SU-DHL-6 (cell line): ENCODE results near the gene OTOA.

Experiments
- H2AFZ ChIP-seq: fragments of 200-600 bp; sonication (generic); 2 replicates; pipeline ENCODE4 v1.6.1; 2014; ENCODE audit warnings: low read depth, mild to moderate bottlenecking, moderate library complexity, mixed read lengths, antibody characterized with exemption, low read length; ENCODE audit not compliant: severe bottlenecking
- H3F3A ChIP-seq: fragments of 200-600 bp; shearing (Covaris generic); 2 replicates; pipeline ENCODE4 v1.6.0; 2016; ENCODE audit warnings: antibody characterized with exemption, mild to moderate bottlenecking; ENCODE audit not compliant: insufficient read depth
- H3K27ac ChIP-seq: fragments of 200-600 bp; sonication (generic); 2 replicates; pipeline ENCODE4 v1.5.1; 2016; ENCODE audit warnings: low read depth, mild to moderate bottlenecking, low read length, moderate library complexity, mixed read lengths
- H3K27me3 ChIP-seq: fragments of 200-600 bp; sonication (generic), shearing (Covaris generic); 2 replicates; pipeline ENCODE4 v1.6.0; 2014; ENCODE audit warnings: mild to moderate bottlenecking, low read length
- H3K36me3 ChIP-seq: fragments of 200-600 bp; sonication (generic); 2 replicates; pipeline ENCODE4 v1.6.1; 2014; ENCODE audit warnings: mild to moderate bottlenecking, low read length, mixed read lengths
- H3K4me2 ChIP-seq: fragments of 300-600, 200-600 bp; shearing (Covaris generic), sonication (generic); 2 replicates; pipeline ENCODE4 v1.6.0; 2014; ENCODE audit warnings: low read length, low read depth, mild to moderate bottlenecking; ENCODE audit not compliant: poor library complexity, severe bottlenecking
- H3K4me3 ChIP-seq: fragments of 200-600 bp; sonication (generic); 2 replicates; pipeline ENCODE4 v1.5.1; 2014; ENCODE audit warnings: antibody characterized with exemption, low read length, mild to moderate bottlenecking, mixed read lengths; ENCODE audit not compliant: insufficient read depth, poor library complexity, severe bottlenecking
- H3K79me2 ChIP-seq: fragments of 200-600 bp; sonication (generic); 2 replicates; pipeline ENCODE4 v1.6.1; 2014; ENCODE audit warnings: mild to moderate bottlenecking, low read length, moderate library complexity; ENCODE audit not compliant: insufficient read depth
- H3K9ac ChIP-seq: fragments of 200-600 bp; sonication (generic); 2 replicates; pipeline ENCODE4 v1.7.0; 2014; ENCODE audit warnings: mild to moderate bottlenecking, low read length
- H3K9me2 ChIP-seq: fragments of 200-600 bp; sonication (generic); replicated peaks from 2 replicates; pipeline ENCODE4 v1.6.1; 2014; ENCODE audit warnings: low read length; ENCODE audit not compliant: insufficient read depth
- H3K9me3 ChIP-seq: fragments of 200-600 bp; sonication (generic); 2 replicates; pipeline ENCODE4 v1.6.1; 2014; ENCODE audit warnings: low read length, mixed read lengths; ENCODE audit not compliant: insufficient read depth
- H4K20me1 ChIP-seq: fragments of 200-600 bp; sonication (generic); 2 replicates; pipeline ENCODE4 v1.6.1; 2014; ENCODE audit warnings: low read depth, mild to moderate bottlenecking, antibody characterized with exemption, low read length, moderate library complexity, mixed read lengths
- CTCF ChIP-seq: fragments of 200-600 bp; sonication (generic); IDR thresholded peaks from one replicate; pipeline ENCODE4 v1.5.1; 2017; ENCODE audit warnings: antibody characterized with exemption, mild to moderate bottlenecking, low read length, moderate library complexity; ENCODE audit not compliant: insufficient read depth, poor library complexity, severe bottlenecking
- EZH2phosphoT487 ChIP-seq: fragments of 200-600 bp; sonication (generic), shearing (Covaris generic); conservative IDR thresholded peaks from 2 replicates; pipeline ENCODE4 v1.6.1; 2018; ENCODE audit warnings: mild to moderate bottlenecking, antibody characterized with exemption, low read length, moderate library complexity, mixed read lengths

OTOA gene

GRCh38 chr16:21663889-21664647, at the start of gene OTOA:
Gene OTOA (plus strand): TSS chr16:21663968. CDS start chr16:21678515, 14,547 bp downstream.
- Histone ChIP-seq H3K79me2 (no peaks in the 10 kb centered on the region), H3F3A (no peaks in the 10 kb centered on the region), H2AFZ (no peak within 1 kb of the TSS), H3K36me3 (no peaks in the 10 kb centered on the region), H3K27ac (no peak within 1 kb of the TSS), H3K4me3 (no peak within 1 kb of the TSS), H3K9me3 (no peaks in the 10 kb centered on the region), H3K9me2 (no peaks in the 10 kb centered on the region), H3K4me2 (no peak within 1 kb of the TSS), H3K9ac (no peak within 1 kb of the TSS), H3K27me3 (no peaks in the 10 kb centered on the region), H4K20me1 (no peaks in the 10 kb centered on the region)
- no peak for TF ChIP-seq EZH2phosphoT487

- Histone ChIP-seq H3K9me3 (no peaks in the 10 kb centered on the region), H3K79me2 (peaks cover 59% of the 10 kb centered on the region), H3K36me3 (peaks cover 3% of the 10 kb centered on the region; the same call in 1 of the 2 replicates), H2AFZ (no peak overlapping the region), H4K20me1 (no peaks in the 10 kb centered on the region), H3F3A (no peaks in the 10 kb centered on the region), H3K9me2 (no peaks in the 10 kb centered on the region), H3K4me3 (no peak overlapping the region), H3K27ac (no peak overlapping the region), H3K9ac (no peak overlapping the region), H3K4me2 (no peak overlapping the region), H3K27me3 (no peaks in the 10 kb centered on the region)
- TF ChIP-seq CTCF, result peak; percentile 23
- no peak for TF ChIP-seq EZH2phosphoT487
These were observed 48.9 kb upstream of the OTOA start for GRCh38 chr16:21614896-21615295.

GRCh38 chr16:21617607-21618006, 46.2 kb upstream of the OTOA start:
- Histone ChIP-seq H2AFZ (no peak overlapping the region), H3K9ac (no peak overlapping the region), H3F3A (no peaks in the 10 kb centered on the region), H3K4me2 (no peak overlapping the region), H3K36me3 (peaks cover 6% of the 10 kb centered on the region; the same call in 1 of the 2 replicates), H3K79me2 (peaks cover 34% of the 10 kb centered on the region), H3K9me3 (no peaks in the 10 kb centered on the region), H3K27me3 (no peaks in the 10 kb centered on the region), H3K9me2 (no peaks in the 10 kb centered on the region), H3K27ac (no peak overlapping the region), H4K20me1 (no peaks in the 10 kb centered on the region), H3K4me3 (no peak overlapping the region)
- TF ChIP-seq EZH2phosphoT487 (no peak), CTCF (no peak)

- H3K27ac ChIP-seq, result no peak overlapping the region
- no peaks in the 10 kb centered on the region for H3F3A ChIP-seq
- no peaks in the 10 kb centered on the region for H3K27me3 ChIP-seq
- H3K36me3 ChIP-seq, result peaks cover 11% of the 10 kb centered on the region; the same call in 1 of the 2 replicates
- H3K9me3 ChIP-seq, result no peaks in the 10 kb centered on the region
- H3K4me2 ChIP-seq, result no peak overlapping the region
- H3K9ac ChIP-seq, result no peak overlapping the region
- H3K9me2 ChIP-seq, result no peaks in the 10 kb centered on the region
- no peaks in the 10 kb centered on the region for H4K20me1 ChIP-seq
- H3K4me3 ChIP-seq, result no peak overlapping the region
- H3K79me2 ChIP-seq, result peaks cover 29% of the 10 kb centered on the region
- TF ChIP-seq EZH2phosphoT487, result no peak
- TF ChIP-seq CTCF, result no peak
- H2AFZ ChIP-seq, result no peak overlapping the region
These were observed 45.5 kb upstream of the OTOA start for GRCh38 chr16:21618281-21618680.
